ENCODE measurements around the gene RABGAP1L.

GRCh38 chr1:174942547-174943255 lies 783.4 kb downstream of the RABGAP1L start:
- TF ChIP-seq CTCF (IDR thresholded peaks at IDR 0.05) (no peak), POLR2A (IDR thresholded peaks at IDR 0.05) (no peak)

Measured in right lobe of liver (tissue), 4 donors.